ENCODE measurements around the gene NRSN2.

DNA sequence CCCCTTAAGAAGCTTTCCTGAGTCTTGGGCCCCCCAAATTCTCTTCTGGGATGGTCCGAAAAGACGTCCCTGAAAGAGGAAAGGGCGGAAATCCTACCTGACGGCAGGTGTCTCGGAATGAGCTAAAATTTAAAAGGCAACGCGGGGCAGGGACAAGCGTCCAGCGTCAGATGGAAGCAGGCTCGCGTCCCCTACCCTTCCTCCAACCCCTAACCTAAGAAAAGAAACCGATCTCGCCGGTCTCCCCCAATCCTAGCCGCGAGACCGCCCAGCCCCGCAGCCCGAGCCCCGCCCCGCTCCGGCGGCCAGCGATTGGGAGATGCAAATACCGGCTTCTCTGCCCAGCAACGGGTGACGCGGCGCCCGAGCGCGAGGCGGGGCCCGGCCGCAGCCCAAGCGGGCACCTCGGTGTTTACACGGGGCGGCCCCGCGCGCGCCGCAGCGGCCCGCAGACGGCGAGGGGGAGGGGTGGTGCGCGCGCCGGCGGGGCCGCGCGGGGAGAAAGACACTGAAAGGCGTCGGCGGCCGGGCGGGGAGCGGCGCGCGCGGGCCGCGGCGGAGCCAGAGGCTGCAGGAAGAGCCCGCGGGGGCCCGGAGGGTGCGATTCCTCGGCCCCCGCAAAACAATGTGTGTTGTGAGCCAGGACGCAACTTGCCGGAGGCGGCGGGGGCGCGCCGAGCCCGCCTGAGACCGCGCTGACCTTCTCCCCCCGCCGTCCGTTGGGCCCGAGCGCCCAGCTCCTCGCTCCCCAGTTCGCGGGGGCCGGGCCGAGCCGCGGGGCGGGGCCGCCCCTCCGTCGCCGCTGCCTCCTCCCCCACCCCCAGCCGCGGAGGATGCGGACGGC lies 21.6 kb upstream of the NRSN2 start, which contains the start of gene SOX12:
- TF ChIP-seq BHLHE40 (IDR thresholded peaks at IDR 0.05; ENCODE audit: low read depth, low read length) (peak; percentile 64), POLR2A (IDR thresholded peaks at IDR 0.05; ENCODE audit: low read depth, low read length) (peak; percentile 70), RCOR1 (IDR thresholded peaks at IDR 0.05; ENCODE audit: insufficient replicate concordance, low read length) (no peak), MAFK (IDR thresholded peaks at IDR 0.05; ENCODE audit: low read depth, low read length) (no peak), NFE2L2 (IDR thresholded peaks at IDR 0.05; ENCODE audit: low read depth, low read length) (no peak), FOS (IDR thresholded peaks at IDR 0.05; ENCODE audit: low read depth, low read length) (no peak), RAD21 (IDR thresholded peaks at IDR 0.05; ENCODE audit: low read length) (no peak), CEBPB (IDR thresholded peaks at IDR 0.05; ENCODE audit: low read depth, low read length) (no peak), RFX5 (IDR thresholded peaks at IDR 0.05; ENCODE audit: low read depth, low read length) (peak; percentile 100), MXI1 (IDR thresholded peaks at IDR 0.05; ENCODE audit: borderline replicate concordance, low read depth, low read length) (0 out of 2 replicates have a peak, but pooled peaks have one; percentile 10), SMC3 (IDR thresholded peaks at IDR 0.05; ENCODE audit: low read depth, low read length) (no peak)
- TF ChIP-seq, protein P1, sequence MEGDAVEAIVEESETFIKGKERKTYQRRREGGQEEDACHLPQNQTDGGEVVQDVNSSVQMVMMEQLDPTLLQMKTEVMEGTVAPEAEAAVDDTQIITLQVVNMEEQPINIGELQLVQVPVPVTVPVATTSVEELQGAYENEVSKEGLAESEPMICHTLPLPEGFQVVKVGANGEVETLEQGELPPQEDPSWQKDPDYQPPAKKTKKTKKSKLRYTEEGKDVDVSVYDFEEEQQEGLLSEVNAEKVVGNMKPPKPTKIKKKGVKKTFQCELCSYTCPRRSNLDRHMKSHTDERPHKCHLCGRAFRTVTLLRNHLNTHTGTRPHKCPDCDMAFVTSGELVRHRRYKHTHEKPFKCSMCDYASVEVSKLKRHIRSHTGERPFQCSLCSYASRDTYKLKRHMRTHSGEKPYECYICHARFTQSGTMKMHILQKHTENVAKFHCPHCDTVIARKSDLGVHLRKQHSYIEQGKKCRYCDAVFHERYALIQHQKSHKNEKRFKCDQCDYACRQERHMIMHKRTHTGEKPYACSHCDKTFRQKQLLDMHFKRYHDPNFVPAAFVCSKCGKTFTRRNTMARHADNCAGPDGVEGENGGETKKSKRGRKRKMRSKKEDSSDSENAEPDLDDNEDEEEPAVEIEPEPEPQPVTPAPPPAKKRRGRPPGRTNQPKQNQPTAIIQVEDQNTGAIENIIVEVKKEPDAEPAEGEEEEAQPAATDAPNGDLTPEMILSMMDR (conservative IDR thresholded peaks at IDR 0.05; ENCODE audit: low read depth, low read length): no peak
- TF ChIP-seq, protein P2, sequence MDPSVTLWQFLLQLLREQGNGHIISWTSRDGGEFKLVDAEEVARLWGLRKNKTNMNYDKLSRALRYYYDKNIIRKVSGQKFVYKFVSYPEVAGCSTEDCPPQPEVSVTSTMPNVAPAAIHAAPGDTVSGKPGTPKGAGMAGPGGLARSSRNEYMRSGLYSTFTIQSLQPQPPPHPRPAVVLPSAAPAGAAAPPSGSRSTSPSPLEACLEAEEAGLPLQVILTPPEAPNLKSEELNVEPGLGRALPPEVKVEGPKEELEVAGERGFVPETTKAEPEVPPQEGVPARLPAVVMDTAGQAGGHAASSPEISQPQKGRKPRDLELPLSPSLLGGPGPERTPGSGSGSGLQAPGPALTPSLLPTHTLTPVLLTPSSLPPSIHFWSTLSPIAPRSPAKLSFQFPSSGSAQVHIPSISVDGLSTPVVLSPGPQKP (IDR thresholded peaks at IDR 0.05; ENCODE audit: borderline replicate concordance, low read depth, low read length): no peak
- TF ChIP-seq, protein P3, sequence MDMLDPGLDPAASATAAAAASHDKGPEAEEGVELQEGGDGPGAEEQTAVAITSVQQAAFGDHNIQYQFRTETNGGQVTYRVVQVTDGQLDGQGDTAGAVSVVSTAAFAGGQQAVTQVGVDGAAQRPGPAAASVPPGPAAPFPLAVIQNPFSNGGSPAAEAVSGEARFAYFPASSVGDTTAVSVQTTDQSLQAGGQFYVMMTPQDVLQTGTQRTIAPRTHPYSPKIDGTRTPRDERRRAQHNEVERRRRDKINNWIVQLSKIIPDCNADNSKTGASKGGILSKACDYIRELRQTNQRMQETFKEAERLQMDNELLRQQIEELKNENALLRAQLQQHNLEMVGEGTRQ (IDR thresholded peaks at IDR 0.05; ENCODE audit: low read depth, low read length): no peak

Measured in IMR-90 (cell line).